HG02642 (cell line): Measurements from ENCODE around the gene CRIM1.

Experiments
- ATAC-seq: cut with Tn5 transposase; IDR thresholded peaks from one replicate; pipeline ENCODE4 v1.9.1; 2021; ENCODE audit warnings: mild to moderate bottlenecking; ENCODE audit not compliant: unreplicated experiment, poor library complexity

The CRIM1 gene

GRCh38 chr2:36473230-36473629 lies 117.7 kb downstream of the CRIM1 start:
- ATAC-seq = no peak

- no peak for ATAC-seq
These were observed 120.8 kb downstream of the CRIM1 start for GRCh38 chr2:36476411-36476810.

- no peak for ATAC-seq
These were observed 121.7 kb downstream of the CRIM1 start for GRCh38 chr2:36477315-36477714.

GRCh38 chr2:36477746-36478145 lies 122.2 kb downstream of the CRIM1 start:
- no peak for ATAC-seq

GRCh38 chr2:36478332-36478738 lies 122.8 kb downstream of the CRIM1 start:
- ATAC-seq = no peak

- ATAC-seq = no peak
These were observed 123.4 kb downstream of the CRIM1 start for GRCh38 chr2:36478999-36479398.

GRCh38 chr2:36479406-36479805 lies 123.8 kb downstream of the CRIM1 start:
- no peak for ATAC-seq

GRCh38 chr2:36480028-36480427 lies 124.5 kb downstream of the CRIM1 start:
- ATAC-seq = no peak

- no peak for ATAC-seq
These were observed 125.1 kb downstream of the CRIM1 start for GRCh38 chr2:36480636-36481035.

GRCh38 chr2:36481709-36482108 lies 126.1 kb downstream of the CRIM1 start:
- ATAC-seq = no peak

- no peak for ATAC-seq
These were observed 127.1 kb downstream of the CRIM1 start for GRCh38 chr2:36482576-36483214.

- no peak for ATAC-seq
These were observed 127.7 kb downstream of the CRIM1 start for GRCh38 chr2:36483290-36483689.

GRCh38 chr2:36484454-36484853 lies 128.9 kb downstream of the CRIM1 start:
- ATAC-seq = no peak

GRCh38 chr2:36485521-36485920 lies 129.9 kb downstream of the CRIM1 start:
- ATAC-seq = no peak

GRCh38 chr2:36486521-36487044 lies 131.0 kb downstream of the CRIM1 start:
- ATAC-seq = no peak

GRCh38 chr2:36487947-36488346 lies 132.4 kb downstream of the CRIM1 start:
- ATAC-seq = no peak

GRCh38 chr2:36489281-36489680 lies 133.7 kb downstream of the CRIM1 start:
- ATAC-seq = no peak

GRCh38 chr2:36490749-36491148 lies 135.2 kb downstream of the CRIM1 start:
- ATAC-seq = no peak

- ATAC-seq = no peak
These were observed 136.8 kb downstream of the CRIM1 start for GRCh38 chr2:36492216-36492945.

GRCh38 chr2:36493306-36493705 lies 137.7 kb downstream of the CRIM1 start:
- no peak for ATAC-seq

GRCh38 chr2:36497570-36498163 lies 142.1 kb downstream of the CRIM1 start:
- ATAC-seq = no peak
